ENCODE data around the gene GLO1.

GRCh38 chr6:38687043-38687353 lies 15.9 kb downstream of the GLO1 start:
- TF ChIP-seq FOXK2 (IDR thresholded peaks at IDR 0.05), result no peak
- no peak for TF ChIP-seq PKNOX1 (IDR thresholded peaks at IDR 0.05)
- no peak for TF ChIP-seq ZNF384 (IDR thresholded peaks at IDR 0.05)
- TF ChIP-seq HDGF (IDR thresholded peaks at IDR 0.05; ENCODE audit: borderline replicate concordance), result no peak
- TF ChIP-seq L3MBTL2 (conservative IDR thresholded peaks at IDR 0.05), result no peak
- no peak for TF ChIP-seq BHLHE40 (IDR thresholded peaks at IDR 0.05; ENCODE audit: borderline replicate concordance)
- no peak for TF ChIP-seq SP1 (IDR thresholded peaks at IDR 0.05)
- TF ChIP-seq FOXM1 (IDR thresholded peaks at IDR 0.05; ENCODE audit: borderline replicate concordance), result no peak
- TF ChIP-seq ELF4 (IDR thresholded peaks at IDR 0.05), result no peak
- no peak for TF ChIP-seq LEF1 (IDR thresholded peaks at IDR 0.05; ENCODE audit: borderline replicate concordance)

All from HEK293T (cell line).